Neural crest cell (in vitro differentiated cells): Measurements from ENCODE around the gene TMEM108. TPM values are rescaled to one million over a fixed set of nuclear protein-coding genes. Genes with fewer than 3 reads are reported as not detected.

Experiments used
- DNase-seq: peaks from one replicate; pipeline ENCODE4 v3.0.0; 2021; ENCODE audit warnings: low read depth, mixed read lengths, low spot score
- H3K27ac Mint-ChIP-seq: one replicate; pipeline ENCODE4 v1.8.0; 2021; ENCODE audit warnings: mild to moderate bottlenecking, mixed read lengths; ENCODE audit not compliant: unreplicated experiment
- H3K27me3 Mint-ChIP-seq: 2 replicates; pipeline ENCODE4 v1.8.0; 2021; ENCODE audit warnings: low read depth, mild to moderate bottlenecking, mixed read lengths
- H3K36me3 Mint-ChIP-seq: 2 replicates; pipeline ENCODE4 v1.8.0; 2021; ENCODE audit warnings: low read depth, mild to moderate bottlenecking, mixed read lengths
- H3K4me1 Mint-ChIP-seq: 2 replicates; pipeline ENCODE4 v1.8.0; 2021; ENCODE audit warnings: mixed read lengths
- H3K4me3 Mint-ChIP-seq: one replicate; pipeline ENCODE4 v1.8.0; 2021; ENCODE audit warnings: mild to moderate bottlenecking, mixed read lengths
- H3K9me3 Mint-ChIP-seq: 2 replicates; pipeline ENCODE4 v1.8.0; 2021; ENCODE audit warnings: mixed read lengths
- CTCF ChIP-seq: fragments of 200-600 bp; sonication (generic); conservative IDR thresholded peaks from 2 replicates; pipeline ENCODE4 v1.5.0; 2021; ENCODE audit warnings: antibody characterized with exemption, mild to moderate bottlenecking
- total RNA-seq: library from RNA; stranded (reverse); gene quantifications from 2 replicates; pipeline ENCODE4 v1.2.1, GENCODE V29; 2021

The TMEM108 gene
- total RNA-seq, 1 donor from 2014 or later, result 5.8 TPM

DNA sequence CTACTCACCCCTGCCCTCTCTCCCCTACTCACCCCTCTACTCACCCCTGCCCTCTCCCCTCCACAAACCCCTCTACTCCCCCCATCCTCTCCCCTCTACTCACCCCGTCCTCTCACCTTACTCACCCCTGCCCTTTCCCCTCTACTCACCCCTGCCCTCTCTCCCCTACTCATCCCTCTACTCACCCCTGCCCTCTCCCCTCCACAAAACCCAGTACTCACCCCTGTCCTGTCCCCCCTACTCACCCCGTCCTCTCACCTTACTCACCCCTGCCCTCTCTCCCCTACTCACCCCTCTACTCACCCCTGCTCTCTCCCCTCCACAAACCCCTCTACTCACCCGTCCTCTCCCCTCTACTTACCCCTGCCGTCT lies 375.8 kb downstream of the TMEM108 start:
- H3K27ac Mint-ChIP-seq, result no peak overlapping the region
- H3K36me3 Mint-ChIP-seq, result no peaks in the 10 kb centered on the region
- peaks cover 3% of the 10 kb centered on the region for H3K27me3 Mint-ChIP-seq
- no peak overlapping the region for H3K4me3 Mint-ChIP-seq
- no peak for TF ChIP-seq CTCF
- no peaks in the 10 kb centered on the region for H3K9me3 Mint-ChIP-seq
- no peak for DNase-seq
- H3K4me1 Mint-ChIP-seq, result peaks cover 12% of the 10 kb centered on the region

- no peak overlapping the region for H3K27ac Mint-ChIP-seq
These were observed 380.2 kb downstream of the TMEM108 start for GRCh38 chr3:133418361-133418760.

DNA sequence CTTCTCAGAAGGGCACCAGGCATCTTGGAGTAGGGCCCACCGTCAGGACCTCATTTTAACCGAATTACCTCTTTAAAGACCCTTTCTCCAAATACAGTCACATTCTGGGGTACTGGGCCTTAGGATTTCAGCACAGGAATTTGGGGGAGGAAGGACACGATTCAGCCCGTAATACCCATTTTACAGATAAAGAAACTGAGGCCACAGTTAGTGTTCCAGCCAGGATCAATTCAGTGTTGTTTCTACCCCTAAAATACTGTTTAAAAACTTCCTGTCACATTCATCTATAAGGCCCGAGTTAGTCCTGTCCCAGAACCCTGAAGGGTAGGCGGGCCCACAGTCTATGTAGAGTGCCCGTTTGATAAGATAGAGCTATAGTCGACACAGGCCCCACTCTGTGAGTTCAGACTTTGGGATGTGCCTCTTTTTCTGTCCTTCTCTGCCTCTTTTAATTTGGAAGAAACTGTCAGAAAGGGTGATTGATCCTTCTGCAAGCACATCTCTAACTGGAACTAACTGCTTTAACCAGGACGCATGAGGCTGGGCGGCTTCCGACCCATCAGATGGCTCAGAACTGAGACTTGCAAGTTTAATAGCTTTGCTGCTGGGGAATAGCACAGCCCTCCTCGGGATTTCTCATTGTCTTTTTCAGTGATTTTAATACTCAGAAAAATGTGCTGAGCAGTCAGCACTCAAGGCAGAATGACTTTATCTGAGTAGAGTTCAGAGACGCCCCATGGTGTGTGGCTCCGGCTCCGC lies 381.1 kb downstream of the TMEM108 start:
- H3K36me3 Mint-ChIP-seq, result no peaks in the 10 kb centered on the region
- no peak overlapping the region for H3K4me3 Mint-ChIP-seq
- no peak overlapping the region for H3K27ac Mint-ChIP-seq
- no peak for DNase-seq
- peaks cover 4% of the 10 kb centered on the region for H3K4me1 Mint-ChIP-seq
- no peak for TF ChIP-seq CTCF
- no peaks in the 10 kb centered on the region for H3K9me3 Mint-ChIP-seq
- H3K27me3 Mint-ChIP-seq, result no peaks in the 10 kb centered on the region

More at GRCh38 chr3:133418361-133418760, 380.2 kb downstream of the TMEM108 start:
- no peak for DNase-seq
- Mint-ChIP-seq H3K4me1 (peaks cover 4% of the 10 kb centered on the region), H3K4me3 (no peak overlapping the region), H3K9me3 (no peaks in the 10 kb centered on the region), H3K36me3 (no peaks in the 10 kb centered on the region), H3K27me3 (no peaks in the 10 kb centered on the region)
- no peak for TF ChIP-seq CTCF

DNA sequence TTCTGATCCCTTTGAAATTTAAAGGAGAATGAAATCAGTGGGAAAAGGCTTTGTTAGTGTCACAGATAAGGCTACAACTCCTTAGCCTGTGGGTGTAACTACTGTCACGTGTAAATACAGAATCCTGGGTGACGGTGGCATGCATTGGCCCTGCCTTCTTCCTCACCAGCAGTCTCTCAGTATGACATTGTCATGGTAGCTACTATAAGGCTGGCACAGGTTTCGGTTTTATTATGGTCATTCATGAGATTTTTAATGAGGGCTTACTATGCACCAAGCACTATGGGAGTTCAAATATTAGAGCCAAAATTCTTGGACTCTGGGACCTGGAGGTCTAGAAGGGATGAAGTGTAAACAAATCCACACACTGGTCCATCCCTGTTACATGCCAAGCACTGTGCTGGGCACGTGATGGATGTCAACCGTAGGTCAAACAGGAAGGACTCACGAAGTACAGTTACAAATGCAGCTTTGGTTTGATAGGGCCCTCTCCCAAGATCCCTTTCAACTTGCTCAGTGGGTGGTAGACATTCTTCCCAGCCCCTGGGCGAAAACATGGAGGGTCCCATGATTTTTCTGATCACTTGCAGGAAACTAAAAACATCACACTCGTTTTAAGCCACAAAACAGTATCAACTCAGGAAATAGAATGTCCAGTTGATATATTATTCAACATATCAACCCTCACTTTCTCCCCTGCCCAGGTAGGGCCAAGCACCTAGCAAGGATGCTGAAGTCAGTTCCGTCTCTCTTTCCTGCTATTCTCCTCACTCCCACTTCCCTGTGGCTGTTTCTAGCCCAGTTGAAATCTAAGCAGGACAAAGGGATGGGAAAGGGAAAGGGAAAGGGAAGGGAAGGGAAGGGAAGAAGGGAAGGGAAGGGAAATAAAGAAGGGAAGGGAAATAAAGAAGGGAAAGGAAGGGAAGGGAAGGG lies 387.0 kb downstream of the TMEM108 start:
- Mint-ChIP-seq H3K4me3 (no peak overlapping the region), H3K9me3 (no peaks in the 10 kb centered on the region), H3K27me3 (no peaks in the 10 kb centered on the region), H3K27ac (no peak overlapping the region), H3K4me1 (peaks cover 4% of the 10 kb centered on the region), H3K36me3 (no peaks in the 10 kb centered on the region)
- DNase-seq, result no peak
- TF ChIP-seq CTCF, result no peak

DNA sequence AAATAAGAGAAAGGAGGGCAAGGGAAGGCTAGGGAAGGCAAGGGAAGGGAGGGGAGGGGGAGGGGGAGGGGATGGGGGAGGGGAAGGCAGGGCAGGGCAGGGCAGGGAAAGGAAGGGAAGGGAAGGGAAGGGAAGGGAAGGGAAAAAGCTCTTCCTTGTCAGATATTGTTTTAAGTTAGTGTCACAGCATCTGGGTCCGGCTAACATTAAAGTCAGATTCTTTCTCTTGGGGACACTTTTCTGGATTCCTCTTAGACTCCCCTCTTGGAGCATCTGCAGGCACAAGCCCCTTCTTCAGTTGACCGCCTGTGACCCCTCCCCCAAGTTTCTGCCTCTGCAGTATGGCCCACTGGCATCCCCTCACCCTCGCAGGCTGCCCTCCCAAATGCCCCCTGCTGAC lies 387.7 kb downstream of the TMEM108 start:
- Mint-ChIP-seq H3K9me3 (no peaks in the 10 kb centered on the region), H3K4me1 (peaks cover 4% of the 10 kb centered on the region), H3K27me3 (no peaks in the 10 kb centered on the region), H3K36me3 (no peaks in the 10 kb centered on the region), H3K4me3 (no peak overlapping the region), H3K27ac (no peak overlapping the region)
- DNase-seq, result no peak
- no peak for TF ChIP-seq CTCF
